Ishikawa (cell line): ENCODE results near the gene PRCD.

ENCODE experiments used
- CEBPB ChIP-seq: IDR thresholded peaks from 2 replicates; pipeline ENCODE4 v1.6.1; 2012
- CREB1 ChIP-seq: IDR thresholded peaks from 2 replicates; pipeline ENCODE4 v1.6.1; 2012; ENCODE audit warnings: low read depth
- EGR1 ChIP-seq: IDR thresholded peaks from 2 replicates; pipeline ENCODE4 v1.6.1; 2012
- EP300 ChIP-seq: IDR thresholded peaks from 2 replicates; pipeline ENCODE4 v1.6.1; 2012; ENCODE audit warnings: borderline replicate concordance
- FOXM1 ChIP-seq: IDR thresholded peaks from 2 replicates; pipeline ENCODE4 v1.6.1; 2012; ENCODE audit warnings: low read depth, borderline replicate concordance
- MAX ChIP-seq: IDR thresholded peaks from 2 replicates; pipeline ENCODE4 v1.6.1; 2012
- NFIC ChIP-seq: IDR thresholded peaks from 2 replicates; pipeline ENCODE4 v1.6.1; 2012
- RAD21 ChIP-seq: IDR thresholded peaks from 2 replicates; pipeline ENCODE4 v1.6.1; 2012; ENCODE audit warnings: low read depth
- REST ChIP-seq: IDR thresholded peaks from 2 replicates; pipeline ENCODE4 v1.6.1; 2012; ENCODE audit warnings: low read depth, mild to moderate bottlenecking
- TAF1 ChIP-seq: IDR thresholded peaks from 2 replicates; pipeline ENCODE4 v1.6.1; 2012; ENCODE audit warnings: low read depth, mild to moderate bottlenecking
- TCF12 ChIP-seq: IDR thresholded peaks from 2 replicates; pipeline ENCODE4 v1.6.1; 2012; ENCODE audit warnings: low read depth
- TEAD4 ChIP-seq: IDR thresholded peaks from 2 replicates; pipeline ENCODE4 v1.6.1; 2012
- USF1 ChIP-seq: IDR thresholded peaks from 2 replicates; pipeline ENCODE4 v1.6.1; 2012
- YY1 ChIP-seq: IDR thresholded peaks from 2 replicates; pipeline ENCODE4 v1.6.1; 2012; ENCODE audit warnings: low read depth
- ZBTB7A ChIP-seq: IDR thresholded peaks from 2 replicates; pipeline ENCODE4 v1.6.1; 2012; ENCODE audit warnings: low read depth

Gene PRCD

GRCh38 chr17:76529224-76530094, 10.4 kb upstream of the PRCD start:
- no peak for TF ChIP-seq EGR1
- no peak for TF ChIP-seq YY1
- no peak for TF ChIP-seq RAD21
- no peak for TF ChIP-seq MAX
- peak; percentile 37; the same call in 1 of the 2 replicates for TF ChIP-seq NFIC
- TF ChIP-seq REST, result no peak
- no peak for TF ChIP-seq TEAD4

- TF ChIP-seq CEBPB, result no peak
- no peak for TF ChIP-seq ZBTB7A
- no peak for TF ChIP-seq YY1
- no peak for TF ChIP-seq REST
- no peak for TF ChIP-seq CREB1
- TF ChIP-seq EGR1, result no peak
Observed at GRCh38 chr17:76530095-76530723, 9.6 kb upstream of the PRCD start.

GRCh38 chr17:76530811-76531485, 8.9 kb upstream of the PRCD start:
- no peak for TF ChIP-seq MAX
- no peak for TF ChIP-seq EP300
- TF ChIP-seq CEBPB, result no peak
- TF ChIP-seq REST, result no peak
- TF ChIP-seq USF1, result no peak
- no peak for TF ChIP-seq TCF12
- no peak for TF ChIP-seq CREB1
- no peak for TF ChIP-seq YY1
- TF ChIP-seq TAF1, result no peak
- TF ChIP-seq ZBTB7A, result no peak
- no peak for TF ChIP-seq TEAD4
- TF ChIP-seq NFIC, result no peak
- TF ChIP-seq EGR1, result no peak
- no peak for TF ChIP-seq FOXM1
- TF ChIP-seq RAD21, result no peak

- TF ChIP-seq MAX (no peak), EGR1 (no peak), ZBTB7A (no peak), YY1 (no peak), TCF12 (no peak), CEBPB (no peak), NFIC (no peak), TEAD4 (no peak), FOXM1 (no peak), EP300 (no peak), TAF1 (no peak)
Observed at GRCh38 chr17:76531486-76532038, 8.3 kb upstream of the PRCD start.
